ENCODE measurements around the gene DNAJC3.

- TF ChIP-seq POLR2AphosphoS5 (IDR thresholded peaks at IDR 0.05; ENCODE audit: low read depth, low read length) (no peak), REST (IDR thresholded peaks at IDR 0.05; ENCODE audit: insufficient read depth in 1 of 2, low read depth in 2 of 2, low read length in 2 of 2) (no peak), SIN3A (IDR thresholded peaks at IDR 0.05; ENCODE audit: borderline replicate concordance, insufficient read depth, low read length) (no peak), TAF1 (IDR thresholded peaks at IDR 0.05; ENCODE audit: borderline replicate concordance, insufficient read depth, low read length) (no peak), FOXP2 (optimal IDR thresholded peaks at IDR 0.05; ENCODE audit: borderline replicate concordance, extremely low read depth, extremely low read length, insufficient read depth) (no peak)
These were observed 137.6 kb downstream of the DNAJC3 start for GRCh38 chr13:95814495-95814894.
